NCI-H2029 treated with DMSO at 0.1 percent for 48 hours (cell line): ENCODE results near the gene CCL25.
A peak's percentile ranks its signal among the peaks of the same experiment; 100 is the strongest.

Experiments
- DNase-seq: peaks from one replicate; lab custom pipeline; 2025; lab: John Stamatoyannopoulos, UW

The CCL25 gene

GRCh38 chr19:8045872-8046568 lies 6.5 kb upstream of the CCL25 start:
- no peak for DNase-seq

GRCh38 chr19:8046569-8047165 lies 5.9 kb upstream of the CCL25 start:
- no peak for DNase-seq

GRCh38 chr19:8050274-8051096 lies 2.1 kb upstream of the CCL25 start:
- DNase-seq, result peak; percentile 93

- no peak for DNase-seq
These were observed 1.6 kb downstream of the CCL25 start for GRCh38 chr19:8054169-8054568.

GRCh38 chr19:8056533-8056932 lies 4.0 kb downstream of the CCL25 start:
- DNase-seq, result no peak

- DNase-seq, result no peak
These were observed 5.1 kb downstream of the CCL25 start for GRCh38 chr19:8057545-8058270.

- DNase-seq, result no peak
These were observed 12.6 kb downstream of the CCL25 start for GRCh38 chr19:8064911-8065874.

DNA sequence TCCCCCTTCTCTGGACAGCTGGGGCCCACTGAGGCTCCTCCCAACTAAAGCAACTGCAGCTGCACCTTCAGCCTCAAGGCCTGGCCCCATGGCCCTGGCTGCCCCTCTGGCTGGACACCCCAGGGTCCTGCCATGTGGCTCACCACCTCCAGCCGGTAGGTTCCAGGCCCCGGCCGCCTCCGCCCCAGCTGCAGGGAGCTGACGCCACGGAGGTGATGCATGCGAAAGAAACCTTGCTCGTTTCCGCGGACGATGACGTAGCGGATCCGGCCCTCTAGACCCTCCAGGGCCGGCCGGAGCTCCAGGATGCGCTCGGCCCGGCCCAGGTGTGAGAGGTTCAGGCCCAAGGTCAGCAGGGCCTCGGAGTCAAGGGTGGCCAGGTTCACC lies 13.3 kb downstream of the CCL25 start:
- DNase-seq, result no peak

GRCh38 chr19:8069096-8069973 lies 16.8 kb downstream of the CCL25 start:
- peak; percentile 97 for DNase-seq

- DNase-seq, result no peak
These were observed 19.4 kb downstream of the CCL25 start for GRCh38 chr19:8071912-8072311.

DNA sequence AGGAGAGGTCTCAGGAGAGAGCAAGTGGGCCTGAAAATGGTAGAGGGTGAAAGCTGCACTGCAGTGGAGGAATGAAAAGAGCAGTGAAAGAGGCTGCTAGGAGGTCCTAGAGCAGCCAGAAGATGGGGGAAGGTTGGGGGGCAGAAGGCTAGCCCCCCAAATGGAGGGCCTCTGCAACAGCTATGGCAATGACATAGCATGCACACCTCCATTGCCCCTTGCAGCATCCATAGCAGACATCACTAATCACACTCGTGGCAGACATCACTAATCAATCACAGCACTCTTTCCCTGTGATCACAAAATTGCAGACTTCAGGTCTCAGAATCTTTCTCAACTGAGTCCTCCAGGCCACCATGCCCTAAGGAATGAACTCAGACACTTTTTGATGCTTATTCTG lies 21.9 kb downstream of the CCL25 start:
- DNase-seq, result no peak

- DNase-seq, result no peak
These were observed 22.9 kb downstream of the CCL25 start for GRCh38 chr19:8075158-8076074.

DNA sequence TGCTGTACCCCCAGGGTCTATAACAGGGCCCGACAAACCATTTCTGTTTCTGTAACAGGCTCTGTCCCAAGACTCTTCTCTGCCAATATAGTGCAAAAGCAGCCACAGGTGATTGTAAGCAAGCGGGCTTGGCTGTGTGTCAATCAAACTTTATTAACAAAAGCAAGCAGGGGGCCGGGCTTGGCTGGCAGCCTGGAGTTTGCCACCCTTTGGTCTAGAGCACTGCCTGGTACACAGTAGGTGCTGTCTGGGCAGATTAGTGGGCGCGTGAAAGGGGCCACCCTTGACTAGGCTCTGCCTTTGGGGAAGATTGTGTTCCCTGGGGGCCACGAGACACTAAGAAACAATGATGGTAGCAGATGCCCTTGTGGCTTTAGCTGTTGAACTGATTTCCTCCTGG lies 27.4 kb downstream of the CCL25 start:
- DNase-seq, result no peak

DNA sequence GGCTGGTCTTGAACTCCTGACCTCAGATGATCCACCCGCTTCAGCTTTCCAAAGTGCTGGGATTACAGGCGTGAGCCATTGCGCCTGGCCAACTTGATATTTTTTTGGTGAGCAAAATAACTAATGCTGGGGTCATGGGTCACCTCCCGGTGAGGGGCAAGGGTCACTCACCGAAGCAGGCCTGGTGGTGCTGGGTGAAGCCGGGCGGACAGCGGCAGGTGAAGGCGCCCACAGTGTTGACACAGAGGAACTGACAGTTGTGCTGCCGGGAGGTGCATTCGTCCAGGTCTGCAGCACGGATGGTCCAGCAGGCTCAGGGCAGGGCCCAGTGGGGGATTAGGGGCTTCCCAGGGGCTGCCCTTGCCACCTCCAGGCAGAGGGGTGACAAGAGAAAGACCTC lies 28.3 kb downstream of the CCL25 start:
- DNase-seq, result no peak

GRCh38 chr19:8081569-8082550 lies 29.3 kb downstream of the CCL25 start:
- DNase-seq, result no peak

GRCh38 chr19:8083141-8083540 lies 30.6 kb downstream of the CCL25 start:
- DNase-seq, result no peak

DNA sequence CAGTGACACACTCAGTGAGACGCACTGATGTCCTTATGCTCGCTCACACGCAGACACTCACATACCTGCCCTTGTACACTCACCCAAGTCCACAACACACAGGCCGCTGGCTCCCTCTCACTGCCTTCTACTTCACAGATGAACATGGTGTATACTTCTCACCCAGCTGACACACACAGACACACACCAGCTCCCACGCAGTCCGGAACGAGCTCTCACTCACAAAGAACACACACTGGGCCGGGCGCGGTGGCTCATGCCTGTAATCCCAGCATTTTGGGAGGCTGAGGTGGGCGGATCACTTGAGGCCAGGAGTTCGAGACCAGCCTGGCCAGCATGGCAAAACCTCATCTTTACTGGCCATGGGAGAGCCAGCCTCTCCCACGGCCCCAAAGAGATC lies 31.6 kb downstream of the CCL25 start:
- no peak for DNase-seq
